IPS-20b (cell line): ENCODE measurements around the gene INTS1.

Experiments used
- H3K27ac ChIP-seq: one replicate; pipeline ENCODE4 v1.5.1; 2013; ENCODE audit warnings: low read length
- H3K27me3 ChIP-seq: 2 replicates; pipeline ENCODE4 v1.6.1; 2013; ENCODE audit warnings: mild to moderate bottlenecking, low read length, inconsistent platforms; ENCODE audit not compliant: insufficient read depth
- H3K36me3 ChIP-seq: 2 replicates; pipeline ENCODE4 v1.6.1; 2013; ENCODE audit warnings: low read depth, mild to moderate bottlenecking, inconsistent platforms, low read length, moderate library complexity; ENCODE audit not compliant: insufficient read depth
- H3K4me1 ChIP-seq: 2 replicates; pipeline ENCODE4 v1.6.1; 2013; ENCODE audit warnings: mild to moderate bottlenecking, control low read depth, inconsistent platforms, low read length, moderate library complexity; ENCODE audit not compliant: insufficient read depth
- H3K4me3 ChIP-seq: 2 replicates; pipeline ENCODE4 v1.5.1; 2013; ENCODE audit warnings: mild to moderate bottlenecking, low read length, inconsistent platforms
- H3K9ac ChIP-seq: 2 replicates; pipeline ENCODE4 v1.6.1; 2013; ENCODE audit warnings: low read depth, mild to moderate bottlenecking, inconsistent platforms, low read length, moderate library complexity
- H3K9me3 ChIP-seq: 2 replicates; pipeline ENCODE4 v1.6.1; 2013; ENCODE audit warnings: mild to moderate bottlenecking, low read depth, low read length, inconsistent platforms; ENCODE audit not compliant: insufficient read depth

The INTS1 gene

GRCh38 chr7:1539882-1540775, 35.9 kb upstream of the INTS1 start:
- H3K27me3 ChIP-seq = no peaks in the 10 kb centered on the region
- no peaks in the 10 kb centered on the region for H3K36me3 ChIP-seq
- no peaks in the 10 kb centered on the region for H3K9me3 ChIP-seq
- peaks cover 14% of the 10 kb centered on the region for H3K4me1 ChIP-seq
- H3K4me3 ChIP-seq = no peak overlapping the region
- no peak overlapping the region for H3K27ac ChIP-seq
- H3K9ac ChIP-seq = no peak overlapping the region

- Histone ChIP-seq H3K27ac (no peak overlapping the region), H3K36me3 (no peaks in the 10 kb centered on the region), H3K9me3 (no peaks in the 10 kb centered on the region), H3K4me1 (peaks cover 14% of the 10 kb centered on the region), H3K27me3 (no peaks in the 10 kb centered on the region), H3K4me3 (no peak overlapping the region), H3K9ac (no peak overlapping the region)
Observed at GRCh38 chr7:1539181-1539881, 35.1 kb upstream of the INTS1 start.

- H3K27me3 ChIP-seq = no peaks in the 10 kb centered on the region
- H3K4me3 ChIP-seq = no peak overlapping the region
- no peak overlapping the region for H3K9ac ChIP-seq
- peaks cover 14% of the 10 kb centered on the region for H3K4me1 ChIP-seq
- no peaks in the 10 kb centered on the region for H3K36me3 ChIP-seq
- H3K27ac ChIP-seq = no peak overlapping the region
- no peaks in the 10 kb centered on the region for H3K9me3 ChIP-seq
Observed at GRCh38 chr7:1538544-1539180, 34.5 kb upstream of the INTS1 start.

GRCh38 chr7:1537535-1538412, 33.6 kb upstream of the INTS1 start:
- no peaks in the 10 kb centered on the region for H3K27me3 ChIP-seq
- H3K27ac ChIP-seq = no peak overlapping the region
- H3K4me3 ChIP-seq = no peak overlapping the region
- H3K9ac ChIP-seq = peak overlapping the region; percentile 11; the same call in 1 of the 2 replicates
- no peaks in the 10 kb centered on the region for H3K9me3 ChIP-seq
- H3K4me1 ChIP-seq = peaks cover 14% of the 10 kb centered on the region
- H3K36me3 ChIP-seq = no peaks in the 10 kb centered on the region

GRCh38 chr7:1536743-1537534, 32.8 kb upstream of the INTS1 start:
- Histone ChIP-seq H3K36me3 (no peaks in the 10 kb centered on the region), H3K4me3 (no peak overlapping the region), H3K27me3 (no peaks in the 10 kb centered on the region), H3K9ac (peak overlapping the region; percentile 41; the same call in 1 of the 2 replicates), H3K27ac (no peak overlapping the region), H3K9me3 (no peaks in the 10 kb centered on the region), H3K4me1 (peaks cover 21% of the 10 kb centered on the region)

- no peak overlapping the region for H3K27ac ChIP-seq
- peak overlapping the region; percentile 41; the same call in 1 of the 2 replicates for H3K9ac ChIP-seq
- peaks cover 22% of the 10 kb centered on the region for H3K4me1 ChIP-seq
Observed at GRCh38 chr7:1536455-1536742, 32.2 kb upstream of the INTS1 start.

GRCh38 chr7:1535701-1536454, 31.7 kb upstream of the INTS1 start:
- no peak overlapping the region for H3K27ac ChIP-seq
- H3K27me3 ChIP-seq = no peaks in the 10 kb centered on the region
- H3K4me1 ChIP-seq = peaks cover 22% of the 10 kb centered on the region
- H3K4me3 ChIP-seq = no peak overlapping the region
- H3K9me3 ChIP-seq = no peaks in the 10 kb centered on the region
- no peaks in the 10 kb centered on the region for H3K36me3 ChIP-seq
- no peak overlapping the region for H3K9ac ChIP-seq

More at GRCh38 chr7:1536455-1536742, 32.2 kb upstream of the INTS1 start:
- no peaks in the 10 kb centered on the region for H3K9me3 ChIP-seq
- H3K27me3 ChIP-seq = no peaks in the 10 kb centered on the region
- no peak overlapping the region for H3K4me3 ChIP-seq
- H3K36me3 ChIP-seq = no peaks in the 10 kb centered on the region

- Histone ChIP-seq H3K27me3 (no peaks in the 10 kb centered on the region), H3K4me1 (peaks cover 22% of the 10 kb centered on the region), H3K27ac (no peak overlapping the region), H3K36me3 (no peaks in the 10 kb centered on the region), H3K9ac (no peak overlapping the region), H3K9me3 (no peaks in the 10 kb centered on the region), H3K4me3 (no peak overlapping the region)
Observed at GRCh38 chr7:1535100-1535458, 30.9 kb upstream of the INTS1 start.

GRCh38 chr7:1534330-1535099, 30.3 kb upstream of the INTS1 start:
- H3K9me3 ChIP-seq = no peaks in the 10 kb centered on the region
- no peak overlapping the region for H3K27ac ChIP-seq
- H3K27me3 ChIP-seq = no peaks in the 10 kb centered on the region
- no peak overlapping the region for H3K4me3 ChIP-seq
- H3K9ac ChIP-seq = no peak overlapping the region
- peaks cover 22% of the 10 kb centered on the region for H3K4me1 ChIP-seq
- H3K36me3 ChIP-seq = no peaks in the 10 kb centered on the region
